Liver (tissue), 3 donors: ENCODE data around the gene C10orf105.

Experiments used
- SP1 ChIP-seq: IDR thresholded peaks from 2 replicates; pipeline ENCODE4 v1.6.1; 2018; ENCODE audit warnings: antibody characterized with exemption, mild to moderate bottlenecking
- TF ChIP-seq, protein P1 (sequence below): fragments of 150-350 bp; IDR thresholded peaks from 2 replicates; pipeline ENCODE4 v1.5.1; 2017; ENCODE audit warnings: improper control_type of control experiment, low read depth, low read length; ENCODE audit not compliant: missing input control
- donor health status: healthy.
- donor health status: healthy.

DNA sequence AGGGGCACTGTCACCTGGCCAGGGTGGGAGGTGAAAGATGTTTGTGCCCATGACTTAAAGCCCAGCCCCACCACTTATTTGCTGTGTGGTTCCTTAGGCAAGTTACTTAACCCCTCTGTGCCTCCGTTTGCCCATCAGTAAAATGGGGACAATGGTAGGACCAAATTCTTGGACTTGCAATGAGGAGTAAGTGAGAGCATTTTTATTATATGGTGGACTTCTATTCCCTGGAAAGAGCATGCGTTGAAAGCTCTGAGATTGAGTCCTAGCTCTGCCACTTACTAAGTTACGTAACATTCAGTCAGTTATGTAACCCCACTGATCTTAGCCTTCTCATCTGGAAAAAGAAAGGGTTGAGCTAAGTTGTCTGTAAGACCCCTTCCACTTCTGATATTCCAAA is 35.0 kb upstream of the C10orf105 start:
- TF ChIP-seq, protein P1, sequence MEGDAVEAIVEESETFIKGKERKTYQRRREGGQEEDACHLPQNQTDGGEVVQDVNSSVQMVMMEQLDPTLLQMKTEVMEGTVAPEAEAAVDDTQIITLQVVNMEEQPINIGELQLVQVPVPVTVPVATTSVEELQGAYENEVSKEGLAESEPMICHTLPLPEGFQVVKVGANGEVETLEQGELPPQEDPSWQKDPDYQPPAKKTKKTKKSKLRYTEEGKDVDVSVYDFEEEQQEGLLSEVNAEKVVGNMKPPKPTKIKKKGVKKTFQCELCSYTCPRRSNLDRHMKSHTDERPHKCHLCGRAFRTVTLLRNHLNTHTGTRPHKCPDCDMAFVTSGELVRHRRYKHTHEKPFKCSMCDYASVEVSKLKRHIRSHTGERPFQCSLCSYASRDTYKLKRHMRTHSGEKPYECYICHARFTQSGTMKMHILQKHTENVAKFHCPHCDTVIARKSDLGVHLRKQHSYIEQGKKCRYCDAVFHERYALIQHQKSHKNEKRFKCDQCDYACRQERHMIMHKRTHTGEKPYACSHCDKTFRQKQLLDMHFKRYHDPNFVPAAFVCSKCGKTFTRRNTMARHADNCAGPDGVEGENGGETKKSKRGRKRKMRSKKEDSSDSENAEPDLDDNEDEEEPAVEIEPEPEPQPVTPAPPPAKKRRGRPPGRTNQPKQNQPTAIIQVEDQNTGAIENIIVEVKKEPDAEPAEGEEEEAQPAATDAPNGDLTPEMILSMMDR, result no peak
- TF ChIP-seq SP1, result no peak
